GM21786 (cell line): ENCODE measurements around the gene STYXL1.
A peak's percentile ranks its signal among the peaks of the same experiment; 100 is the strongest.
"Not testable (repeated sequence)": the region's sequence is repeated elsewhere in the genome, so short reads cannot be mapped to it uniquely, and the experiment has no call there.

ENCODE experiments used
- ATAC-seq: cut with Tn5 transposase; IDR thresholded peaks from one replicate; pipeline ENCODE4 v1.9.1; 2021; ENCODE audit not compliant: unreplicated experiment

STYXL1 gene

GRCh38 chr7:76066716-76067503 is 19.1 kb upstream of the STYXL1 start:
- no peak for ATAC-seq

- ATAC-seq, result no peak
Measured at GRCh38 chr7:76065016-76065612, 17.3 kb upstream of the STYXL1 start.

- no peak for ATAC-seq
Measured at GRCh38 chr7:76064208-76064970, 16.6 kb upstream of the STYXL1 start.

GRCh38 chr7:76063525-76063924 is 15.7 kb upstream of the STYXL1 start:
- no peak for ATAC-seq

- ATAC-seq, result no peak
Measured at GRCh38 chr7:76063114-76063513, 15.3 kb upstream of the STYXL1 start.

GRCh38 chr7:76062254-76062653 is 14.5 kb upstream of the STYXL1 start:
- no peak for ATAC-seq

GRCh38 chr7:76060842-76061241 is 13.0 kb upstream of the STYXL1 start:
- no peak for ATAC-seq

GRCh38 chr7:76058745-76059144 is 10.9 kb upstream of the STYXL1 start:
- ATAC-seq, result not testable (repeated sequence)

- no peak for ATAC-seq
Measured at GRCh38 chr7:76057813-76058145, 10.0 kb upstream of the STYXL1 start.

- no peak for ATAC-seq
Measured at GRCh38 chr7:76057103-76057812, 9.5 kb upstream of the STYXL1 start.

GRCh38 chr7:76056241-76056640 is 8.4 kb upstream of the STYXL1 start:
- no peak for ATAC-seq

GRCh38 chr7:76054123-76055120 is 6.6 kb upstream of the STYXL1 start:
- no peak for ATAC-seq

- ATAC-seq, result no peak
Measured at GRCh38 chr7:76053461-76053860, 5.7 kb upstream of the STYXL1 start.

GRCh38 chr7:76052681-76053080 is 4.9 kb upstream of the STYXL1 start:
- not testable (repeated sequence) for ATAC-seq

- no peak for ATAC-seq
Measured at GRCh38 chr7:76051840-76052239, 4.0 kb upstream of the STYXL1 start.

- no peak for ATAC-seq
Measured at GRCh38 chr7:76050545-76050944, 2.7 kb upstream of the STYXL1 start.

- ATAC-seq, result no peak
Measured at GRCh38 chr7:76049295-76049694, 1.5 kb upstream of the STYXL1 start.

- ATAC-seq, result peak; percentile 6
Measured at GRCh38 chr7:76048668-76048988, 828 bp upstream of the STYXL1 start.

- no peak for ATAC-seq
Measured at GRCh38 chr7:76047305-76047810, 442 bp downstream of the STYXL1 start.

- ATAC-seq, result no peak
Measured at GRCh38 chr7:76044375-76044865, 3.4 kb downstream of the STYXL1 start.
